ENCODE data around the gene ZNF750.

The ZNF750 gene

DNA sequence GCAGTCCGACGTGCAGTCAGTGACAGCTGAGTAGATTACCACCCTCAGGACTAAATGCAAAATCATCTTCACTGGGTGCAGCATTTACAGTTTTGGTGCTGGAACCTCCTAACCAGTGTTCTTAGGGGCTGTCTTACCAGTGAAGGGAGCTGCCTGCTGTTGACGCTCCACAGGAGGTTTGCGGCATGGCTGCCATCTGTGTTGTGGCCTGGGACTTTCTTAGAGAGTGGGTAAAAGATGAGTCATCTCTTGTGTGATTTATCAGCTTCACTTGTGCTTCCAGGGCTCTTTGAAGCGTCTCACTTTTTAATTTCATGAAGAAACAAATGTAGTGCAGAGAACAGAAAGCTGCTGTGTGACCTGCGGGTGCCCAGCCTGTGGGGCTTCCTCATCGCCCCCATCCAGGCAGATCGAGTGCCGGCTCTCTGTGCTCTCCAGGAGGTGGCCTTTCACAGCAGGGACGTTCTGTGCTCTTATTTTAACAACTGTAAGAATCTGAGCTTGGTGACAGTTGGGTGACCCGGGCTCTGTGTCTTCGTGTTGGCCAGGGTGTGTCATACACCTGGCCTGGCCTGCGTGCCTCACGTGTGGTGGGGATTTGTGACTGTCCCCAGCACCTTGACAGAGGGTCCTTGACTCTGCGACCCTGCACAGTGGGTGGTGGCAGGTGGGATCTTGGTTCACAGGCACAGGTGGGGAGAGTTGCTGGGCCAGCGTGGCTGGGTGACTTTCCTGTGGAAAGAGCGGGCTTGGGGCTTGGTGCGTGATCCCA lies 24.3 kb upstream of the ZNF750 start:
- peak; percentile 54 to 56 for DNase-seq (ENCODE audit: low read depth in 2 of 2)
- TF ChIP-seq, protein P1, sequence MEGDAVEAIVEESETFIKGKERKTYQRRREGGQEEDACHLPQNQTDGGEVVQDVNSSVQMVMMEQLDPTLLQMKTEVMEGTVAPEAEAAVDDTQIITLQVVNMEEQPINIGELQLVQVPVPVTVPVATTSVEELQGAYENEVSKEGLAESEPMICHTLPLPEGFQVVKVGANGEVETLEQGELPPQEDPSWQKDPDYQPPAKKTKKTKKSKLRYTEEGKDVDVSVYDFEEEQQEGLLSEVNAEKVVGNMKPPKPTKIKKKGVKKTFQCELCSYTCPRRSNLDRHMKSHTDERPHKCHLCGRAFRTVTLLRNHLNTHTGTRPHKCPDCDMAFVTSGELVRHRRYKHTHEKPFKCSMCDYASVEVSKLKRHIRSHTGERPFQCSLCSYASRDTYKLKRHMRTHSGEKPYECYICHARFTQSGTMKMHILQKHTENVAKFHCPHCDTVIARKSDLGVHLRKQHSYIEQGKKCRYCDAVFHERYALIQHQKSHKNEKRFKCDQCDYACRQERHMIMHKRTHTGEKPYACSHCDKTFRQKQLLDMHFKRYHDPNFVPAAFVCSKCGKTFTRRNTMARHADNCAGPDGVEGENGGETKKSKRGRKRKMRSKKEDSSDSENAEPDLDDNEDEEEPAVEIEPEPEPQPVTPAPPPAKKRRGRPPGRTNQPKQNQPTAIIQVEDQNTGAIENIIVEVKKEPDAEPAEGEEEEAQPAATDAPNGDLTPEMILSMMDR (IDR thresholded peaks at IDR 0.05; ENCODE audit: low read depth, low read length) = no peak
- no peak overlapping the region for H3K4me3 ChIP-seq (replicated peaks in 1 of 2; ENCODE audit: low read depth in 2 of 2, low read length in 2 of 2)

- no peak overlapping the region for H3K4me3 ChIP-seq (replicated peaks in 1 of 2; ENCODE audit: low read depth in 2 of 2, low read length in 2 of 2)
- no peak for DNase-seq (ENCODE audit: low read depth in 2 of 2)
- TF ChIP-seq, protein P1 (IDR thresholded peaks at IDR 0.05; ENCODE audit: low read depth, low read length) = no peak
Measured at GRCh38 chr17:82863383-82863940, 23.6 kb upstream of the ZNF750 start.

- H3K4me3 ChIP-seq (replicated peaks in 1 of 2; ENCODE audit: low read depth in 2 of 2, low read length in 2 of 2) = no peak overlapping the region
- no peak for DNase-seq (ENCODE audit: low read depth in 2 of 2)
- TF ChIP-seq, protein P1 (IDR thresholded peaks at IDR 0.05; ENCODE audit: low read depth, low read length) = no peak
Measured at GRCh38 chr17:82862737-82863382, 23.0 kb upstream of the ZNF750 start.

DNA sequence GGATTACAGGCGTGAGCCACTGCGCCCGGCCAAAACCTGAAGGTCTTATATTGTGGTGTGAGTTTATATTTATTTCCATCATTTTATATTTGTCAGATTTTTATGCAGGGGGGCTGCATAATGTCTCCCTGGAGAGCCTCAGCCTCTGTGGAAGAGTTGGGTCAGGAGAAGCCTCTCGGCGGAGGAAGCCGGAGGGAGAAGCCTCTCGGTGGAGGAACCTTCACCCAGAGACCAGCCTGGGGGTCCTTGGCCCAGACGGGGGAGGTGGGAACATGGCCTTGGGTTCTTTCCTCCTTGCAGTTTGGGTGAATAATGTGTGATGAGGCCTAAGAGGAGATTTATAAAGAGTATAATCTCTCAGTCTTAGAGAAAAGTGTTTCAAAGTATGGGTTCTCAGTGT lies 22.4 kb upstream of the ZNF750 start:
- DNase-seq (ENCODE audit: low read depth in 2 of 2) = no peak
- TF ChIP-seq, protein P1 (IDR thresholded peaks at IDR 0.05; ENCODE audit: low read depth, low read length) = no peak
- H3K4me3 ChIP-seq (replicated peaks in 1 of 2; ENCODE audit: low read depth in 2 of 2, low read length in 2 of 2) = no peak overlapping the region

- H3K4me3 ChIP-seq (replicated peaks in 1 of 2; ENCODE audit: low read depth in 2 of 2, low read length in 2 of 2) = no peak overlapping the region
- TF ChIP-seq, protein P1 (IDR thresholded peaks at IDR 0.05; ENCODE audit: low read depth, low read length) = no peak
- DNase-seq (ENCODE audit: low read depth in 2 of 2) = no peak
Measured at GRCh38 chr17:82861393-82861775, 21.6 kb upstream of the ZNF750 start.

DNA sequence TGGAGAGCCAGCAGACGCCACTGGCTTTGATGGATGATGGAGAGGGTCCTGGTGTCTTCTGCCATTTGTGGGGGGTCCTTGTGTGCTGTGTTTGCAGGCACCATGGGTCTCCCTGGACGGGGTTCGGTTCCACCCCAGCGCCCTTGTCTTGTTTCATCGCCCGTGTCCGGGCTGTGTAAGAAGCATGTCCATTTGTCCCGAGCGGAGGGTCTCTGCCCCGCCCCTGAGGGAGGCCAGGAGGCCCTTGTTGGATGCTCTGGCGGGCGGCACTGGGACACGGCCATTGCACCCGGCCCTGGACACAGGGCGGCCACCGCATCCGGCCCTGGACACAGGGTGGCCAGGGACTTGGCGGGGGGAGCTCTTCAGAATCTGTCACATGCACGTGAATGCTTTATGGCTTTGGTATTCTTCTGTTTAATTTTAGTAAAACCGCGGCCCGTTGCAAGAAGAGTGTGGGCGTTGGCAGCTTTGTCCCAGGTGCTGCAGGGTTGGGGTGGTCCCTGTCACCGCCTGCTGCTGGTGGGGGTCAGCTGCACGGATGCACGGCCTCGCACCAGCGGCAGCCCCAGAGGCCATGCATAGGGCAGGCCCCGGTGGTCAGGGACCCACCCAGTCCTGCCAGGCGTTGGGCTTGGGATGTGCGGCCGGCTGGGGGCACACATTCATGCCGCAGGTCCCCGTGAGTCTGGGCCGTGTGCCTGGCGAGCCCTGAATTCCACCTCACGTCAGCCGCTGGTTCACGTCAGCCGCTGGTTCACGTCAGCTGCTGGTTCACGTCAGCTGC lies 21.0 kb upstream of the ZNF750 start:
- TF ChIP-seq, protein P1 (IDR thresholded peaks at IDR 0.05; ENCODE audit: low read depth, low read length) = no peak
- no peak overlapping the region for H3K4me3 ChIP-seq (replicated peaks in 1 of 2; ENCODE audit: low read depth in 2 of 2, low read length in 2 of 2)
- DNase-seq (ENCODE audit: low read depth in 2 of 2) = no peak

All from cardiac fibroblast (primary cell).